Natural killer cell (primary cell): ENCODE results near the gene THBS1. TPM values are rescaled to one million over a fixed set of nuclear protein-coding genes. Genes with fewer than 3 reads are reported as not detected.
A peak's percentile ranks its signal among the peaks of the same experiment; 100 is the strongest.

Source experiments
- ATAC-seq, 3 donors: fragments of 150-1000 bp in 2 of 3; fragments of 200-7000 bp in 1 of 3; cut with Tn5 transposase; 1 replicate in 1 of 3; 2 replicates in 2 of 3; pipeline ENCODE4 v1.10.0; 2021; ENCODE audit warnings: mild to moderate bottlenecking in 2 of 3, moderate library complexity in 2 of 3
- DNase-seq, 2 donors: peaks; one replicate each; pipeline versions ENCODE4 v3.0.0 to v3.0.0-alpha.2; 2013 to 2021; ENCODE audit warnings: mixed read lengths in 1 of 2
- H3K27ac ChIP-seq: one replicate; pipeline ENCODE4 v1.5.1; 2013; ENCODE audit warnings: mild to moderate bottlenecking, low read length
- H3K27me3 ChIP-seq: one replicate; pipeline ENCODE4 v1.6.1; 2013; ENCODE audit warnings: low read length; ENCODE audit not compliant: control insufficient read depth, insufficient read depth
- H3K36me3 ChIP-seq: one replicate; pipeline ENCODE4 v1.6.1; 2013; ENCODE audit warnings: low read length; ENCODE audit not compliant: control insufficient read depth, insufficient read depth
- H3K4me1 ChIP-seq: one replicate; pipeline ENCODE4 v1.6.1; 2013; ENCODE audit warnings: low read length; ENCODE audit not compliant: control insufficient read depth, insufficient read depth
- H3K4me3 ChIP-seq: one replicate; pipeline ENCODE4 v1.5.1; 2013; ENCODE audit warnings: low read length
- H3K9me3 ChIP-seq: one replicate; pipeline ENCODE4 v1.6.1; 2013; ENCODE audit warnings: low read length; ENCODE audit not compliant: control insufficient read depth, insufficient read depth
- H3K27ac Mint-ChIP-seq, 2 donors: one replicate each; pipeline ENCODE4 v1.8.0; 2022; ENCODE audit warnings: mild to moderate bottlenecking in 2 of 2, mixed read lengths in 2 of 2, moderate library complexity in 1 of 2
- H3K27me3 Mint-ChIP-seq, 2 donors: one replicate each; pipeline ENCODE4 v1.8.0; 2022; ENCODE audit warnings: low read depth in 2 of 2, mixed read lengths in 2 of 2
- H3K36me3 Mint-ChIP-seq: one replicate; pipeline ENCODE4 v1.8.0; 2022; ENCODE audit warnings: mixed read lengths
- H3K4me1 Mint-ChIP-seq, 2 donors: one replicate each; pipeline ENCODE4 v1.8.0; 2022; ENCODE audit warnings: mixed read lengths in 2 of 2
- H3K4me3 Mint-ChIP-seq: one replicate; pipeline ENCODE4 v1.8.0; 2022; ENCODE audit warnings: mild to moderate bottlenecking, moderate library complexity, mixed read lengths
- H3K9me3 Mint-ChIP-seq, 2 donors: one replicate each; pipeline ENCODE4 v1.8.0; 2022; ENCODE audit warnings: mixed read lengths in 2 of 2
- CTCF ChIP-seq: fragments of 200-600 bp; IDR thresholded peaks from one replicate; pipeline ENCODE4 v1.8.0; 2022; ENCODE audit warnings: antibody characterized with exemption
- WGBS: methylation state at CpG from one replicate; pipeline ENCODE4 v1.1.7; 2013; ENCODE audit warnings: missing lambda C conversion rate; ENCODE audit not compliant: insufficient coverage; 5-methylcytosine and 5-hydroxymethylcytosine counted together
- intact Hi-C: fragments of 100-400 bp; cut with micrococcal nuclease; formaldehyde crosslinking; loops from one replicate; pipeline ENCODE4 v1.14.2; 2022
- total RNA-seq, 4 donors: library from RNA; stranded (reverse); fragments of 120-200 nt in 1 of 4; gene quantifications; one replicate each; pipeline versions ENCODE4 v1.2.3 to v1.2.4, GENCODE V29; 2013 to 2022

THBS1 gene
- total RNA-seq, 3 donors from 2014 or later (not counting 1 experiment from before 2014, with no cell fraction given), result 27.1 to 43.3 (median 38.3) TPM

- ATAC-seq, result no peak
- Histone ChIP-seq H3K27me3 (peaks cover 5% of the 10 kb centered on the region), H3K36me3 (no peaks in the 10 kb centered on the region), H3K9me3 (no peaks in the 10 kb centered on the region), H3K4me3 (no peak overlapping the region), H3K27ac (no peak overlapping the region), H3K4me1 (peaks cover 30% of the 10 kb centered on the region)
- Mint-ChIP-seq H3K4me1 (peaks cover 23 to 39% of the 10 kb centered on the region in 2 donors), H3K4me3 (peak overlapping the region; percentile 57), H3K27me3 (peaks cover 10 to 24% of the 10 kb centered on the region in 2 donors), H3K27ac (no peak overlapping the region), H3K9me3 (no peaks in the 10 kb centered on the region), H3K36me3 (no peaks in the 10 kb centered on the region)
- TF ChIP-seq CTCF, result no peak
- intact Hi-C loops, result no loop called here
- 87% methylated on average over 4 of the region's 5 CpGs for WGBS
- no peak for DNase-seq
These were observed 1.9 kb upstream of the THBS1 start for GRCh38 chr15:39578851-39579486.

GRCh38 chr15:39579487-39580116, 1.3 kb upstream of the THBS1 start:
- H3K4me1 ChIP-seq, result peaks cover 30% of the 10 kb centered on the region
- no peak for TF ChIP-seq CTCF
- no peak overlapping the region for H3K27ac ChIP-seq
- H3K4me3 Mint-ChIP-seq, result peak overlapping the region; percentile 78
- H3K4me3 ChIP-seq, result no peak overlapping the region
- no peaks in the 10 kb centered on the region for H3K9me3 Mint-ChIP-seq
- H3K27ac Mint-ChIP-seq, result peak overlapping the region; percentile 37 to 76
- H3K27me3 ChIP-seq, result peaks cover 5% of the 10 kb centered on the region
- no peaks in the 10 kb centered on the region for H3K36me3 Mint-ChIP-seq
- 62% methylated on average over 17 of the region's 18 CpGs for WGBS
- H3K9me3 ChIP-seq, result no peaks in the 10 kb centered on the region
- H3K27me3 Mint-ChIP-seq, result peaks cover 10 to 24% of the 10 kb centered on the region in 2 donors
- DNase-seq (peak in 1 of 2 donors; percentile 7), ATAC-seq (peak in 1 of 3 donors; percentile 1)
- H3K4me1 Mint-ChIP-seq, result peaks cover 24 to 43% of the 10 kb centered on the region in 2 donors
- intact Hi-C loops, result loop anchor here (1.0 to 10.0 kb wide), 5 partner anchors 178 to 1105 kb away; no protein-coding TSS in a partner anchor
- H3K36me3 ChIP-seq, result no peaks in the 10 kb centered on the region

GRCh38 chr15:39580117-39580484, 778 bp upstream of the THBS1 start:
- Mint-ChIP-seq H3K36me3 (peaks cover 2% of the 10 kb centered on the region), H3K4me3 (peak overlapping the region; percentile 78), H3K4me1 (peaks cover 29 to 48% of the 10 kb centered on the region in 2 donors), H3K27ac (peak overlapping the region; percentile 37 to 76), H3K9me3 (no peaks in the 10 kb centered on the region), H3K27me3 (peaks cover 8 to 23% of the 10 kb centered on the region in 2 donors)
- H3K36me3 ChIP-seq, result no peaks in the 10 kb centered on the region
- ATAC-seq (peak; percentile 93 to 96 (median 94)), DNase-seq (peak; percentile 86 to 94)
- WGBS, result under 1% methylated on average over 29 of the region's 29 CpGs
- H3K27me3 ChIP-seq, result peaks cover 5% of the 10 kb centered on the region
- peaks cover 30% of the 10 kb centered on the region for H3K4me1 ChIP-seq
- peak; percentile 98 for TF ChIP-seq CTCF
- H3K9me3 ChIP-seq, result no peaks in the 10 kb centered on the region
- H3K4me3 ChIP-seq, result peak overlapping the region; percentile 47
- no peak overlapping the region for H3K27ac ChIP-seq
- intact Hi-C loops, result loop anchor here (1.0 to 10.0 kb wide), 5 partner anchors 177 to 1105 kb away; no protein-coding TSS in a partner anchor
